Fibroblast of lung (primary cell): ENCODE measurements around the gene SLC25A1.

Experiments used
- EZH2 ChIP-seq: IDR thresholded peaks from 2 replicates; pipeline ENCODE4 v1.5.1; 2012; ENCODE audit warnings: low read length, control low read depth, mild to moderate bottlenecking; ENCODE audit errors: missing control alignments
- TF ChIP-seq, protein P1 (sequence below), 2 donors: IDR thresholded peaks in 1 of 2; conservative IDR thresholded peaks in 1 of 2; 1 replicate in 1 of 2; 2 replicates in 1 of 2; pipeline ENCODE4 v1.5.1; 2011 to 2012; ENCODE audit warnings: low read length in 2 of 2, control low read depth in 1 of 2, inconsistent platforms in 1 of 2, low read depth in 1 of 2, mild to moderate bottlenecking in 1 of 2

DNA sequence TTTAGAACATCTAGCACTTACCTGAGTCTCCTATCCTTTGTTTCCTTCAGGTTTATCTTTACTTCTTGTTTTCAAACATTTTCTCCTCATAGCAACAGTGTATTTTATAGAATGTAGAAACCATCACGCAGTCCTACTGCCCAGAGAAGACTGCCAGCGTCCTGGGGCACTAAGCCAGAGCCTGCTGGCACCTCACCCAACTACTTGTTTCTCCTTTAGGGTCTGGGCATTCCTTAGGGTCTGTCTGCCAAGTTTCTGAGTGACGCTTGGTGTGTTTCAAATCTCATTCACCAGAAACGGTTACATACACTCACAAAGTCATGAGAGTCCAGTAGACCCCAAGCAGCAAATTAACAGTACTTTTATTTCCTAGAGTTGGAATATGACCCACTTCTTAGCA, 49.6 kb upstream of the SLC25A1 start:
- TF ChIP-seq, protein P1, sequence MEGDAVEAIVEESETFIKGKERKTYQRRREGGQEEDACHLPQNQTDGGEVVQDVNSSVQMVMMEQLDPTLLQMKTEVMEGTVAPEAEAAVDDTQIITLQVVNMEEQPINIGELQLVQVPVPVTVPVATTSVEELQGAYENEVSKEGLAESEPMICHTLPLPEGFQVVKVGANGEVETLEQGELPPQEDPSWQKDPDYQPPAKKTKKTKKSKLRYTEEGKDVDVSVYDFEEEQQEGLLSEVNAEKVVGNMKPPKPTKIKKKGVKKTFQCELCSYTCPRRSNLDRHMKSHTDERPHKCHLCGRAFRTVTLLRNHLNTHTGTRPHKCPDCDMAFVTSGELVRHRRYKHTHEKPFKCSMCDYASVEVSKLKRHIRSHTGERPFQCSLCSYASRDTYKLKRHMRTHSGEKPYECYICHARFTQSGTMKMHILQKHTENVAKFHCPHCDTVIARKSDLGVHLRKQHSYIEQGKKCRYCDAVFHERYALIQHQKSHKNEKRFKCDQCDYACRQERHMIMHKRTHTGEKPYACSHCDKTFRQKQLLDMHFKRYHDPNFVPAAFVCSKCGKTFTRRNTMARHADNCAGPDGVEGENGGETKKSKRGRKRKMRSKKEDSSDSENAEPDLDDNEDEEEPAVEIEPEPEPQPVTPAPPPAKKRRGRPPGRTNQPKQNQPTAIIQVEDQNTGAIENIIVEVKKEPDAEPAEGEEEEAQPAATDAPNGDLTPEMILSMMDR (conservative IDR thresholded peaks at IDR 0.05 in 1 of 2, IDR thresholded peaks at IDR 0.05 in 1 of 2; ENCODE audit: low read depth in 1 of 2, low read length in 2 of 2), result no peak
- no peak for TF ChIP-seq EZH2
